ENCODE measurements around the gene TBX21.

DNA sequence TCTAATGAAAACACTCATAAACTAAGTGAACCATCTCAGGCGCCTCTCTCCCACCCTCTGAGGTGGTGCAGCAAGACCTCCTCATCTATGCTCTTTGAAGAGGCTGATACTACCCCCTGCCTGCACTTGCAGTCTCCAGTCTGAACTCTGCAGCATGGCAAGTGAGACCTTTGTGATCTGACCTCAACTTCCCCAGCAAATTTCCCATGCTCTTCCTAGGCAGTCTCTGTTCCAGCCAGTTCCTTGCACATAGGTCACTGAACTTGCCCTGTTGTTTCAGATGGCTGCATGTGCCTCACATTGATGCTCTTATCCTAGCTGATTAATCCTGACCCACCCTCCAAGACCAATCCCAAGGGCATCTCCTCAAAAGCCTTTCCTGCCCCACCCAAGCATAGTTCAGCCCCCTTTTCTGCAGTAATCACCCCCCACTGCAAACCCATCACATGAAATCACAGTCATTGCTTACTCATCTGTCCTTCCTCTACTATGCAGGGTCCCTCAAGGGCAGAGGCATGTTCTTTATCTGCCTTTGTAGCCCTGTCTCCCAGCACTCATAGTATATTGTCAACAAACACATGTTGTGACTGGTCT, 42.0 kb downstream of the TBX21 start:
- no peak for TF ChIP-seq RARB (CRISPR knock-in tag; IDR thresholded peaks at IDR 0.05)
- TF ChIP-seq TOX (CRISPR knock-in tag; IDR thresholded peaks at IDR 0.05; ENCODE audit: borderline replicate concordance): no peak
- no peak for TF ChIP-seq ZFP30 (CRISPR knock-in tag; IDR thresholded peaks at IDR 0.05)
- TF ChIP-seq ZNF70 (CRISPR knock-in tag; IDR thresholded peaks at IDR 0.05): no peak
- no peak for TF ChIP-seq ZFP3 (CRISPR knock-in tag; IDR thresholded peaks at IDR 0.05)
- TF ChIP-seq ESRRG (CRISPR knock-in tag; IDR thresholded peaks at IDR 0.05): no peak
- no peak for TF ChIP-seq BACH2 (CRISPR knock-in tag; IDR thresholded peaks at IDR 0.05; ENCODE audit: borderline replicate concordance)
- no peak for TF ChIP-seq ISL1 (CRISPR knock-in tag; IDR thresholded peaks at IDR 0.05)
- TF ChIP-seq, protein P1, sequence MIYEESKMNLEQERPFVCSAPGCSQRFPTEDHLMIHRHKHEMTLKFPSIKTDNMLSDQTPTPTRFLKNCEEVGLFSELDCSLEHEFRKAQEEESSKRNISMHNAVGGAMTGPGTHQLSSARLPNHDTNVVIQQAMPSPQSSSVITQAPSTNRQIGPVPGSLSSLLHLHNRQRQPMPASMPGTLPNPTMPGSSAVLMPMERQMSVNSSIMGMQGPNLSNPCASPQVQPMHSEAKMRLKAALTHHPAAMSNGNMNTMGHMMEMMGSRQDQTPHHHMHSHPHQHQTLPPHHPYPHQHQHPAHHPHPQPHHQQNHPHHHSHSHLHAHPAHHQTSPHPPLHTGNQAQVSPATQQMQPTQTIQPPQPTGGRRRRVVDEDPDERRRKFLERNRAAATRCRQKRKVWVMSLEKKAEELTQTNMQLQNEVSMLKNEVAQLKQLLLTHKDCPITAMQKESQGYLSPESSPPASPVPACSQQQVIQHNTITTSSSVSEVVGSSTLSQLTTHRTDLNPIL (CRISPR knock-in tag; IDR thresholded peaks at IDR 0.05; ENCODE audit: low read depth): no peak
- TF ChIP-seq TCF4 (CRISPR knock-in tag; IDR thresholded peaks at IDR 0.05; ENCODE audit: borderline replicate concordance): no peak
- TF ChIP-seq ARNTL (CRISPR knock-in tag; IDR thresholded peaks at IDR 0.05; ENCODE audit: borderline replicate concordance, low read depth): no peak

All from SK-N-SH treated with all-trans-retinoic acid at 6 μM for 48 hours (cell line).